Measurements from ENCODE around the gene PCDHGA8. TPM values are rescaled to one million over a fixed set of nuclear protein-coding genes. Genes with fewer than 3 reads are reported as not detected.

PCDHGA8 gene
- polyA plus RNA-seq, 1 of the 3 experiments (the other 2 are of a cell fraction), result 0.12 TPM

DNA sequence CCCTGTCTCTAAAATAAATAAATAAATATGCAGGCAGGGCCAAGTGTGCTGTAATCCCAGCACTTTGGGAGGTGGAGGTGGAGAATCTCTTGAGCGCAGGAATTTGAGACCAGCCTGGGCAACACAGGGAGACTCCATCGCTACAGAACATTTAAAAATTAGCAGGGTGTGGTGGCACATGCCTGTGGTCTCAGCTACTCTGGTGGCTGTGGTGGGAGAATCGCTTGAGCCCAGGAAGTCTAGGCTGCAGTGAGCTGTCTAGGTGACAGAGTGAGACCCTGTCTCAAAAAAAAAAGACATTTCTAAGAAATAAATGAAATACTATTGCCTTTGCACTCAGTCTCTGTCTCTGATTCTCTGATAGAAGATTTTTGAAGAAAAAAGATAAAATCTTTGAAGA, 19.1 kb downstream of the PCDHGA8 start:
- H3K9me2 ChIP-seq, result no peaks in the 10 kb centered on the region
- no peak overlapping the region for H2AFZ ChIP-seq (ENCODE audit: low read depth)
- ChIA-PET POLR2A (no interaction called here), CTCF (no interaction called here)
- DNase-seq, result no peak
- no peaks in the 10 kb centered on the region for H3K79me2 ChIP-seq (ENCODE audit: insufficient read depth)
- H4K20me1 ChIP-seq (ENCODE audit: insufficient read depth), result no peaks in the 10 kb centered on the region
- 62% methylated on average over 3 of the region's 3 CpGs for WGBS (ENCODE audit: low lambda C conversion rate)
- H3K36me3 ChIP-seq (replicated peaks in 1 of 2; ENCODE audit: control insufficient read depth in 1 of 2, insufficient read depth in 2 of 2, low read length in 1 of 2), result peaks cover 0 to 9% of the 10 kb centered on the region in 2 experiments
- no peak overlapping the region for H3K27ac ChIP-seq (ENCODE audit: low read depth in 2 of 2, low read length in 1 of 2)
- no peaks in the 10 kb centered on the region for H3K4me1 ChIP-seq (ENCODE audit: control insufficient read depth in 1 of 2, insufficient read depth in 2 of 2, low read depth in 1 of 2, low read length in 1 of 2)
- no peaks in the 10 kb centered on the region for H3F3A ChIP-seq (replicated peaks; ENCODE audit: insufficient read depth)
- H3K27me3 ChIP-seq (ENCODE audit: insufficient read depth), result no peaks in the 10 kb centered on the region
- H3K4me3 ChIP-seq (ENCODE audit: low read depth in 2 of 2, low read length in 1 of 2), result no peak overlapping the region
- H3K9me3 ChIP-seq, result no peaks in the 10 kb centered on the region; the same call in 1 of the 2 replicates
- no peak overlapping the region for H3K9ac ChIP-seq
- no peak overlapping the region for H3K4me2 ChIP-seq
- TF ChIP-seq TAF1 (IDR thresholded peaks at IDR 0.05; ENCODE audit: borderline replicate concordance, low read depth, low read length) (no peak), ELF1 (IDR thresholded peaks at IDR 0.05) (no peak), FOXJ3 (CRISPR knock-in tag; IDR thresholded peaks at IDR 0.05) (no peak), FOXM1 (IDR thresholded peaks at IDR 0.05; ENCODE audit: low read depth) (no peak), POLR2AphosphoS5 (IDR thresholded peaks at IDR 0.05; ENCODE audit: low read depth, low read length) (no peak), GABPA (IDR thresholded peaks at IDR 0.05; ENCODE audit: low read depth) (no peak), JUND (IDR thresholded peaks at IDR 0.05) (no peak), CHD2 (IDR thresholded peaks at IDR 0.05; ENCODE audit: low read length, partially characterized antibody) (no peak), RCOR1 (IDR thresholded peaks at IDR 0.05; ENCODE audit: low read length) (no peak), RXRA (IDR thresholded peaks at IDR 0.05; ENCODE audit: borderline replicate concordance, low read depth) (no peak), TCF12 (IDR thresholded peaks at IDR 0.05) (no peak), YY1 (IDR thresholded peaks at IDR 0.05; ENCODE audit: low read depth) (no peak), FOSL2 (IDR thresholded peaks at IDR 0.05; ENCODE audit: borderline replicate concordance, low read depth) (no peak), NFIC (IDR thresholded peaks at IDR 0.05; ENCODE audit: borderline replicate concordance) (no peak)
- TF ChIP-seq, protein P1, sequence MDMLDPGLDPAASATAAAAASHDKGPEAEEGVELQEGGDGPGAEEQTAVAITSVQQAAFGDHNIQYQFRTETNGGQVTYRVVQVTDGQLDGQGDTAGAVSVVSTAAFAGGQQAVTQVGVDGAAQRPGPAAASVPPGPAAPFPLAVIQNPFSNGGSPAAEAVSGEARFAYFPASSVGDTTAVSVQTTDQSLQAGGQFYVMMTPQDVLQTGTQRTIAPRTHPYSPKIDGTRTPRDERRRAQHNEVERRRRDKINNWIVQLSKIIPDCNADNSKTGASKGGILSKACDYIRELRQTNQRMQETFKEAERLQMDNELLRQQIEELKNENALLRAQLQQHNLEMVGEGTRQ (IDR thresholded peaks at IDR 0.05; ENCODE audit: borderline replicate concordance, low read depth, low read length), result no peak
- TF ChIP-seq, protein P2, sequence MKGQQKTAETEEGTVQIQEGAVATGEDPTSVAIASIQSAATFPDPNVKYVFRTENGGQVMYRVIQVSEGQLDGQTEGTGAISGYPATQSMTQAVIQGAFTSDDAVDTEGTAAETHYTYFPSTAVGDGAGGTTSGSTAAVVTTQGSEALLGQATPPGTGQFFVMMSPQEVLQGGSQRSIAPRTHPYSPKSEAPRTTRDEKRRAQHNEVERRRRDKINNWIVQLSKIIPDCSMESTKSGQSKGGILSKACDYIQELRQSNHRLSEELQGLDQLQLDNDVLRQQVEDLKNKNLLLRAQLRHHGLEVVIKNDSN (IDR thresholded peaks at IDR 0.05; ENCODE audit: borderline replicate concordance, low read depth), result no peak
- TF ChIP-seq, protein P3, sequence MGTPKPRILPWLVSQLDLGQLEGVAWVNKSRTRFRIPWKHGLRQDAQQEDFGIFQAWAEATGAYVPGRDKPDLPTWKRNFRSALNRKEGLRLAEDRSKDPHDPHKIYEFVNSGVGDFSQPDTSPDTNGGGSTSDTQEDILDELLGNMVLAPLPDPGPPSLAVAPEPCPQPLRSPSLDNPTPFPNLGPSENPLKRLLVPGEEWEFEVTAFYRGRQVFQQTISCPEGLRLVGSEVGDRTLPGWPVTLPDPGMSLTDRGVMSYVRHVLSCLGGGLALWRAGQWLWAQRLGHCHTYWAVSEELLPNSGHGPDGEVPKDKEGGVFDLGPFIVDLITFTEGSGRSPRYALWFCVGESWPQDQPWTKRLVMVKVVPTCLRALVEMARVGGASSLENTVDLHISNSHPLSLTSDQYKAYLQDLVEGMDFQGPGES (IDR thresholded peaks at IDR 0.05; ENCODE audit: low read depth, low read length), result no peak
